Stimulated activated naive CD4-positive, alpha-beta T cell (primary cell): ENCODE measurements around the gene AQP5.

Source experiments
- DNase-seq, 6 experiments: peaks; one replicate each; lab custom pipeline; 2025; lab: John Stamatoyannopoulos, UW

Gene AQP5

DNA sequence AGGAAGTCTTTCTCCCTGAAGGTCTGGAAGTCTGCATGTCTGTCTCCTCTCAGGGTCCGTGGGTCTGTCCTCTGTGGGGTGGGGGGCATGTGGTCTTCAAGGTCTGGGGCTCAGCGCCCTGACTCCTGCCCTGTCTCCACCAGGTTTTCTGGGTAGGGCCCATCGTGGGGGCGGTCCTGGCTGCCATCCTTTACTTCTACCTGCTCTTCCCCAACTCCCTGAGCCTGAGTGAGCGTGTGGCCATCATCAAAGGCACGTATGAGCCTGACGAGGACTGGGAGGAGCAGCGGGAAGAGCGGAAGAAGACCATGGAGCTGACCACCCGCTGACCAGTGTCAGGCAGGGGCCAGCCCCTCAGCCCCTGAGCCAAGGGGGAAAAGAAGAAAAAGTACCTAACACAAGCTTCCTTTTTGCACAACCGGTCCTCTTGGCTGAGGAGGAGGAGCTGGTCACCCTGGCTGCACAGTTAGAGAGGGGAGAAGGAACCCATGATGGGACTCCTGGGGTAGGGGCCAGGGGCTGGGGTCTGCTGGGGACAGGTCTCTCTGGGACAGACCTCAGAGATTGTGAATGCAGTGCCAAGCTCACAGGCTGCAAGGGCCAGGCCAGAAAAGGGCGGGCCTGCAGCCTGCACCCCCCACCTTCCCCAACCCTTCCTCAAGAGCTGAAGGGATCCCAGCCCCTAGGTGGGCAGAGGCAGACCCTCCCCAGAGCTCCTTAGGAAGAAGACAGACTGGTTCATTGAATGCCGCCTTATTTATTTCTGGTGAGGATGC, 3.4 kb downstream of the AQP5 start:
- no peak for DNase-seq

DNA sequence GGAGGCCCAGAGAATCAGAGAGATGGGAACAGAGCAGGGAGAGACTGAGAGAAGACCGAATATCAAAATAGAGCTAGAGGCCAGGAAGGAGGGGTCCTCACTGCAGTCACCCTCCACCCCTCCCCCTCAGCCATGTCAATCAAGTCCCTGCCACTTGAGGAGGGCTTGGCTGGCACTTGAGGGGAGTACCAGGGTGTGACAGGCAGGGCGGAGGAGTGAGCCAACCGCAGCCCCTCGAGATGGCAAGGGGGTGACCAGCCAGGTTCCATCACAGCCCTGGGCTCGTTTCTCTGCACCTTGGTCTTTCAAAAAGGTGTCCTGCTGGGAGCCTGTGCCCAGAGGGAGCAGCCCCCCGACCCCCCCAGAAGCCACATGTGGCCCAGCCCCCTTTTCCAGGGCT, 4.2 kb downstream of the AQP5 start:
- no peak for DNase-seq

DNA sequence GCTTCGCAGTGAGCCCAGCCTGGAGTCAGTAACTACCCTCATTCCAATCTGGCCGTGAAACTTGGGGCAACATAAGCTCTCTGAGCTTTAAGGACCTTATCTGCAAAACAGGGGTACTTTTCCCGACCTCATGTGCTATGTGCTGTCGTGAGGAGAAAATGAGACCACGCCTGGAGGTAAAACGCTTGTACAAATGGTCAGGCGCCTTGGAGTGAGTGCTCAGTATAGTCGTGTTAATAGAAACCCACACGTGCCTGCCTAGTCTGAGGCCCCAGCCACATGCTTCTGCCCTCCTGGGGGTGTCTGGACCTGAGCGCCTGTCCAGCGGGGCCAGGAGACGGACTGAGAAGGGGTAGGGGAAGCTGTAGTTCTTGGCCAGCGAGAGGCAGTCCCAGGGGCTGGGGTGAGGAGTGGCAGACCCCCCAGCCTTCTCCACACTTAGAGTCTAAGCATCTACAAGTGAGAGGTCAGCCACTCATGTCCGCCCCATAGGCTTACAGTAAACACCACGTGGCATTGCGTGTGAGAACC, 4.9 kb downstream of the AQP5 start:
- DNase-seq = no peak

DNA sequence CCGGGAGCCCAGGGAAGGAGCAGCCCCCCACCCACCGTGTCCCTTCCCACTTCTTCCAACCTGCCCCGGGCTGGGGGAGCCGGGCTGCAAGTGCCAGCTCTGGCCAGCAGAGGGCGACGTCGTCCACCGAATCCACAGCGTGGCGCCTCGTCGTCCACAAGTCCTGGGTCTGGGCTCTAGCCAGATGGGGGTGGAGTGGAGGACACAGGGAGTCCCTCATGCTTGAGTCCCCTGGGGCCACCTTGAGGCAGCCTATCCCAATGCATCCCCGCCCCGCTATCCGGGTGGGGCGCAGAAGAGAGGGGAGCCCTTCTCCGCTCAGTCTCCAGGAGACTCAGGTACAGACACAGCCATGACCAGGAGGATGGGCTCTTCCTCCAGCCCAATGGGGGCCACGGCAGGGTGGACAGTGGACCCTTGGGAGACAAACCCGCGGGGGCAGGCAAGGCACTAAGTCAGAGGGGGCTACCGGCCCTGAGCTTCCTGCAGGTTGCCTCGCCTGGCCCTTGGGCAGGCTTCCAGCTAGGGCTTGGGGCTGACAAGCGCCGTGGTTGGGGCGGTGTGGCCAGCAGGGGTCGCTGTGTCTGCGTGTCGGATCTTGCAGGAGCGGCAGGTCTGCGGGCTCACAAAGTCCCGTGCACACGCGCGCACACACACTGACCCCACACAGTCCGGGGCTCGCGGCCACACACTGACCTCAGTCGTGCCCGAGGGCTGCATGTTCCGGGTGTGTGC, 5.5 kb downstream of the AQP5 start:
- peak; percentile 78 to 98 (median 88) for DNase-seq

DNA sequence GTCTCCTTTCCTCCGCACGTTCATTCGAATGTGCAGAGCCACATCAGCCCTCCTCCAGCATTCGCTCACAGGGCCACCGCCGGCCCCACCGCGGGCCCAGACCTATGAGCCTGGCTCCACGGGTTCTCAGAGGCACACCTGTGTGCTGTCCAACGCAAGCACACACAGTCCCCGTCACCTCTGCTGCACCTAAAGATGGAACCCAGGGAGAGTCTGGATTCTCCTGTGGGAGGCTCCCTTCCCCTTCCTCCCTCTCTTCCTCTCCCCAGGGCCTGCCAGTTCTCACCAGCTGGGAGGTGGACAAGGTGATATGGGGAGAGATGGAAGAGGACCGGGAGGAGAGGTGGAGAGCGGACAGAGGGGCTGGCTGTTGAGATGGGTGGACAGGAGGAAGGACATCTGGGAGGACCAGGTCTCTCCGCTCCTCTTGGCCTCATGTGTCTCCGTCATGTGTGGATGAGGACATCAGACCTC, 6.1 kb downstream of the AQP5 start:
- no peak for DNase-seq

DNA sequence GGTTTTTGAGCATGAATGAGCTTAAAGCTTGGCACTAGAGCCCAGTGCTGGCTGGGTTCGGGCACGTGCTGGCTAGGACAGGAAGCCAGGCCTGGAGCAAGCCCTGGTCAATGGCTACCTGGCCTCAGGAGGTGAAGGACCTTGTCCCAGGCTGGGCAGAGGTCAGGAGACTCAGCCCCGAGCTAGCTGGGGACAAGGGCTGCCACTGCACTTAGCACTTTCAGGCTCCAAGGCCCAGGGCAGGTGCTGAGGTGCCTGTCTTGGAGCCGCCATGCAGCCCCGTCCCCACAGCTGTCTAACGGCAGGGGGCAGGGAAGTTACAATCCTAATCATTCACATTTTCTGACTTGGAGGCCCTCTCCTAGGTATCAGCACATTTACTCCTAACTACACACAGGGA, 6.8 kb downstream of the AQP5 start:
- DNase-seq = no peak

DNA sequence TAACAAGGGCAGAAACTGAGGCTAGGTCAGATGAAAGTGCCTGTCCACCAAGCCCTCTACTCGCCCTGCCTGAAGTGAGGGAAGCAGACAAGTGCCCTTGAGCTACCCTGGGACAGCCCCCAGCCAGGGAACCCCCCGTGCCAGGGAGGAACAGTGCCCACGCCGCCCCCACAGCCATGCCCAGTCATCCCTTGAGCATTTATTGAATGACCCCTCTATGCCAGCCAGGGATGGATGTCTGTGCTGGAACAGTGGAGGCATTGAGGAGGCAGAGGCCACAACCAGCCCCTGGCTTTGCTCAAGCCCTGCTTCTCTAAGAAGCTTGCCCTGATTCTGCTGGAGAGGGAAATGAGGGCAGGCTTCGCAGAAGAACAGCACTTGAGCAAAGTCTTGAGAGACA, 7.4 kb downstream of the AQP5 start:
- no peak for DNase-seq

DNA sequence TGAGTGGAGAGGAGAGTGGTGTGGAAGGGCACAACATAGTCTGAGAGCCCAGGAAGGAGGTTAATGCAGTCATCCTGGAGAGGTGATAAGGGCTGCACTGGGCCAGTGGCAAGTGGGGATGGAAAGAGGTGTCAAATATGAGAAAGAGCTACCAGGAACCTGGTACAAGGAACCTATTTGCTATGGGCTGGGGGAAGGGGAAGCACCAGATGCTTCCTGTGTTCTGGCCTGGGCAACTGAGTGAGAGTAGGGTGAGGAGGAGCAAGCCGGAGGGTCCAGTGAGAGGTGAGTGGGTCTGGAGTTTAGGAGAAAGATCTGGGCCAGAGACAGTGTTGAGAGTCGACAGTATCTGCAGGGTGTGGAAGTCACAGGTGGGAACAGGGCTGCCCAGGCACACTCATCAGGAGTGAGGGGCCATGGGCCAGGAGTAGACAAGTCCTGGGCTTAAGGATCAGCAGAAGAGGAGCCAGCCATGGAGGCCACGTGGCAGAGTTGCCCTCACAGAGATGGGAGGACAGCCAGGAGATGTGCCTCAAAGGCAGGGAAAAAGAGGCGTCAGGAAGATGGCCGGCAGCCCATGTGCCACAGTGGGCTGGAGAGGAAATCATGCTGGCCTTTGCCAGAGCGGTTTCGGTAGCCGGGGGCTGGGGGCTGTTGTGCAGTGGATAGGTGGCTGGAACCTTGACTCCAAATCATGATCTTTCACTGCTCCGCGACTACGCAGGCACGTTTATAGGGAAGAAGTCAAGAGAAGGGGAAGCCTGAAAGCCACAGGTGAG, 8.2 kb downstream of the AQP5 start:
- no peak for DNase-seq

DNA sequence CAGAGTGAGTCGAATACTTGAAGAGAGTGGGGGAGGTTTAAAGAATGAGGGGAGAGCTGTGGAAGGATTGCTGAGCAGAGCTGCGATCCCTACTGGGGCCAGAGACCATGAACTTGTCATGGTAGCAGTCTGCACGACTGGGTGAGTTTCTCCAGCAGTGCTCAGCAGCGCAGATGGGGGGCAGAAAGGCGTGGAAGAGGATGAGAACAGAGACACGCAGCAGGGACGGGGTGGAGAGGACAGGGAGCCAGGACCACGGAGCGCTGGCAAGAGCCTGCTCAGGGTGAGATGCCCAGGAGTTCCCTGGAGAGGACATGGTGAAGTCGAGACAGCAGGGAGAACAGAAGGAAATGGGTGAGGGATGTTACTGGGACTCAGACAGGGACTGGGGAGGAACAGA, 9.0 kb downstream of the AQP5 start:
- no peak for DNase-seq

DNA sequence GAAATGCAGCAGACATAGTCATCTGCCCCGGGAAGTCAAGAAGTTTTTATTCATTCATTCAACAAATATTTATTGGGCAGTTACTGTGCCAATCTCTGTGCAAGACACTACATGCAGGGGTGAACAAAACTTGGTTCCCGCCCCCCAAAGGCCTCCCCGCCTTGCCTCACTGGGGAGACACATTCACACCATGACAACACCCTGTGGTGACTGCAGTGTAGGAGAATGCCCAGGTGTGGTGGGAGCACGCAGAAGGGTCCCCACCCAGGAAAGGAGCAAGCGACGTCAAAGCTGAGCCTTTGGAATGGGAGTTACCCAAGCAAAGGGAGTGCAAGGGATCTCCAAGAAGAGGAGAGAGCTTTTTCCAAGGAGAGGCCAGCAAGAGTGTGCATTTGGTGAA, 9.5 kb downstream of the AQP5 start:
- no peak for DNase-seq

DNA sequence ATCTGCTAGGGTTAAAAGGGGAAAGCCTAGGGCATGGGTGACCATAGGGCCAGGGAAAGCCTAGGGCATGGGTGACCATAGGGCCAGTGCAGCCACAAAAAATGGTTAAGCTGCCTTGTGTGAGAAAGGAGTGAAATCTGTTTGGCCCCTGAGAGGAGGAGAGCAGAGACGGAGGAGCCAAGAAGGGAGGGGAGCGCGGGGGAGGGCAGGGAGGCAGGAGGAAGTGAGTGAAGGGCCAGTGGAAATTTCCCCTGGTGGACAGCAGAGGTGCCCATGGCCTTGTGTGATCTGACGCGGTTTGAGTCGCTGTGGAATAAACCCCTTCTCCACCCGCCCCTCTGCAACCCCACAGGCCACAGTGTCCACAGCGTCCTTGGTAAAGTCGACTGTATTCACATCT, 10.5 kb downstream of the AQP5 start:
- no peak for DNase-seq

DNA sequence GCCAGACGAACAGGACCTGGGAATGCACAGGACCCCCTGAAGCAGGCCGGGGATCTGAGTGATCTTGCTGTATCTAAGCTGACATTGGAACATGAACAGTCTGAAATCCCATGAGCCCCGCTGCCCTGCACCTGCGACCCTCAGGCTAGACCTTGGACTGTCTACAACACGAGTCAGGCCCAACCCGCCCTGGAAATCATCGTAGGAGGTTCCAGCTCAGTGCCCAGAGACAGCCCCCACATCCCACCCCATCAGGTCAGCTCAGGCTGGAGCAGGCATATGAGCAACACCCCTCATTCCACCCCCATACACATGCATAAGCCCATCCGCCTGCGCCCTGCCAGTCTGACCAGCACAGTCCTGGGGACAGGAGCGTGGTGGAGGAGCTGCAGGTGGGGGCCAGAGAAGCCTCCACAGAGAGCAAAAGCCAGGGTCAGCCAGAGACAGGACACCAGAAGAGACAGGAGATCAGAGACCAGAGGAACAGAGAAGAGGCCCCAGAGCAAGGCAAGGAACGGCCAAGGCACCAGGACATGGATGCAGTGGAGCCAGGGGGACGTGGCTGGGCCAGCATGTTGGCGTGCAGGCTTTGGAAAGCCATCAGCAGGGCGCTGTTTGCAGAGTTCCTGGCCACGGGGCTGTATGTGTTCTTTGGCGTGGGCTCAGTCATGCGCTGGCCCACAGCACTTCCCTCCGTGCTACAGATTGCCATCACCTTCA, 11.1 kb downstream of the AQP5 start, which contains the start of gene AQP6:
TSS of gene AQP6 (plus strand) at position 307 of the 720 bp plus-strand sequence. CDS start at position 534, 227 bp downstream.
- no peak for DNase-seq

DNA sequence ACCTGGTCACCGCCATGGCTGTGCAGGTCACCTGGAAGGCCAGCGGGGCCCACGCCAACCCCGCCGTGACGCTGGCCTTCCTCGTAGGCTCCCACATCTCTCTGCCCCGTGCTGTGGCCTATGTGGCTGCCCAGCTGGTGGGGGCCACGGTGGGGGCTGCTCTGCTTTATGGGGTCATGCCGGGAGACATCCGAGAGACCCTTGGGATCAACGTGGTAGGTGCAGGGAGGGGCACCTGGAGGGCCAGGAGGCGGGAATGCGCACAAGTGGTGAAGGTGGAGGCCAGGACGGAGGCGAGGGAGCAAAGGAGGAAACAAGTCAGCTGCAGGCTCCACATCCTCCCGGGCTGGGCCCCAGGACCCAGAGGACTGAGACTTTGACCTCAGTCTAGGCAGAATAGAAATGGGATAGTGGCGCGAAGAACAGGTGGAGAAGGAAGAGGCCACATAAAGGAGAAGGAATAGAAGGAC, 11.7 kb downstream of the AQP5 start:
- DNase-seq = no peak

DNA sequence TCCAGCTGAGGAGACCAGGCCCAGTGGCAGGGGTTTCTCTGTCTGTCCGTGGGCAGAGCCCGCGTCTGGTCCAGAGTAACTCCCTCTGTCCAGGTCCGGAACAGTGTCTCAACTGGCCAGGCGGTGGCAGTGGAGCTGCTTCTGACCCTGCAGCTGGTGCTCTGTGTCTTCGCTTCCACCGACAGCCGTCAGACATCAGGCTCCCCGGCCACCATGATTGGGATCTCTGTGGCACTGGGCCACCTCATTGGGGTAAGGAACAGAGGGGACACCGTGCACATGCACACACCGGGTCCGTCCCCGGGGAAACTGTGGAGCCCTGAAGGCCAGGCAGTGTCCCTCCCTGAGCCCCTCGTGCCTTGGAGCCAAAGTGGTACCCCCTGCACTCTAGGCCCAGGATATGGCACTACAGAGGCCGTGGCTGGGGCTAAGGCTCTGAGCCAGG, 12.6 kb downstream of the AQP5 start:
- no peak for DNase-seq

DNA sequence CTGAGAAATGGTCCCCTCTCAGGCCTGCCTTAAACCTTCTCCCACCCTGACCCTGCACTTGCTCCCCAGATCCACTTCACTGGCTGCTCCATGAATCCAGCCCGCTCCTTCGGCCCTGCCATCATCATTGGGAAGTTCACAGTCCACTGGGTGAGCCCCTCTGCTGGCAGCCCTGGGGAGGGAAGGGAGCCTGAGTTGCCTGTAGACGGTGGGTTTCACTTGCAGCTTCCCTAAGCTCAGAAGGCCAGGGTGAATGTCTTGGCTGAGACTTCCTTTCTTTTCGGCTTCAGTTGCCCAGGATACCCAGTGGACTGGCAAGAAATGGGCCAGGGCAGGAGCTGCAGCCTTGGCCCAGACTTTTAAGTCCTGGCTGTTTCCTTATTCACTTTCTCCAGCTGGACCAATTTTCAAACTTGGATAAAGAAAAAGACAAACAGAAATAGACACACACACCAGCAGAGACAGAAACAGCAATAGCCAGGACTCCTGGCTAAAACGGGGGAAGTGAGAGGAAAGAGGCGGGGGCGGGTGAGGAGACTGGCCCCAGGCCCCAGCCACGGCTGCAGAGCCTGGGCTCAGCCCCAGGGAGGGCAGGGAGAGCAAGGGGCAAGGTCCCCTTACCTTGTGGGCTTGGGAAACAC, 13.1 kb downstream of the AQP5 start:
- DNase-seq = no peak

DNA sequence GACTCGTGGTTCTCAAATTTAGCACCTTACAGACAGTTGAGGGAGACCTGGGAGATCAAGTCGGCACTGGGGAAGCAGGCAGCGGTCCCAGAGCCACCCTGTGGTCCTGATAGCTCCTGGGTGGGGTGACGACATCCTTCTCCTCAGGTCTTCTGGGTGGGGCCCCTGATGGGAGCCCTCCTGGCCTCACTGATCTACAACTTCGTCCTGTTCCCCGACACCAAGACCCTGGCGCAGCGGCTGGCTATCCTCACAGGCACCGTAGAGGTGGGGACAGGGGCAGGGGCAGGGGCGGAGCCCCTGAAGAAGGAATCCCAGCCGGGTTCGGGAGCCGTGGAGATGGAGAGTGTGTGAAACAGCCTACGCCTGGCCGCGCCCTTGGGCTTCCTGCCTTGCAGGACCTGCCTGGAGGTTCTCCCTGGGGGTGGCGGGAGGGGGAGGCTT, 13.7 kb downstream of the AQP5 start:
- DNase-seq = no peak

DNA sequence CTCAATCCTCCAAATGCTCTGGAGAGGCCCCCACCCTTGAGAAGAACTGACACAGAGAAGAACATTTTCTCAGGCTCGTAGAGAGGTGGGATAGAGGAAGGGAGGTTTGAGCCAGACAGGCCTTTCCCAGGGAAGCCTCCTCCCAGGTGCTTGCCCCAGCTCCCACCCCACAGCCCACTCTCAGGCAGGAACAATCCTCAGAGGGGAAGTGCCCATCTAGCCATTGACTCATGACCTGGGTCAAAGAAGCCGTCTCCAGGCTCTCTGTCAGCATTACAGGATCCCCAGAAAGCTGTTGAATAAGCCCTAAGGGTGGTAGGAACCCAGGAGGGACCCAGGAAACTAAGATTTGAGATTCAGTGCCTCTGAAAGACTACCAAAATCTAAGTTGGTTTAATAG, 14.9 kb downstream of the AQP5 start:
- DNase-seq = no peak

DNA sequence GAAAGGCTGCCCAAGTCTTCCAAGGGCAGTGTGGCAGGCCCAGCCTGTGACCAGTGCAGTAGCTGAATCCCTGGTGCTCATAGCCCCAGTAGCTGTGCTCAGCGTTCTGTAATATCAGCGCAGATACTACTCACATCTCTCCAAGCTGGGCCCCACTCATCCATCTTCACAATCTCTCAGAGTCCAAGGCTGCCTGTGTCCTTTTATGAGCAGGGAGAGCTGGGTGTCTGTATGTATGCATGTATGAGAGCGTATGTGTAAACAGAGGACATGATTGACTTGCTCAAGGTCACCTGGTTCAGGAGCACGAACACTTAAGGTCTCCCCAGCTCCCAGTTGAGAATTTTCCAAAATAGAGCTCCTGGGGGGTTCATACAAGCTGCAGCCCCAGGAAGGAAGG, 16.5 kb downstream of the AQP5 start:
- no peak for DNase-seq

DNA sequence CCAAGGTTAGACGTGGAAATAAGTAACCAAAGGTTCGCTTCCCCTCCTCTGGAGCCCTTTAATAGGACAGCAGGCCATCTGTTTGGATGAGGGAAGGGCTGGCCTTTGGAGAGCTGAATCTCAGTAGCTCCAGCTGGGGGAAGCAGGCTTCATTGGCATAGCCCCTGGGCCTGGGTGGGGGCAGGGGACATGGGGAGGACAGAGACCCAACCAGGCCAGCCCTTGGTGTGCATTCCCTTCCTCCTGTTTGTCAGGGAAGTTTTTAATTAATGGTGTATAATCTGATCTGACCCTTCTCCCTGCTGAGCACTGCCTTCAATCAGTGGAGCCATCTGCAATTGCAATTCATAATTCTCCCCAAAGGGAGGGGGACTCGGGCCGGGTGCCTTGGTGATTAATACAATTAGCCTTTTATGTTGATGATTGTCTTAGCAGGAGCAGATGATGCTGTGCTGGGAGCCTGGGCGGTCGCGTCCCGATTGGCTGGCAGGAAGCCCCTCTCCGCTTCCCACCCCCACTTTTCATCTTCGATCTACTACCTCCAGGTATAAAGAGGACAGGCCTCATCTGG, 17.4 kb downstream of the AQP5 start:
- DNase-seq = no peak

DNA sequence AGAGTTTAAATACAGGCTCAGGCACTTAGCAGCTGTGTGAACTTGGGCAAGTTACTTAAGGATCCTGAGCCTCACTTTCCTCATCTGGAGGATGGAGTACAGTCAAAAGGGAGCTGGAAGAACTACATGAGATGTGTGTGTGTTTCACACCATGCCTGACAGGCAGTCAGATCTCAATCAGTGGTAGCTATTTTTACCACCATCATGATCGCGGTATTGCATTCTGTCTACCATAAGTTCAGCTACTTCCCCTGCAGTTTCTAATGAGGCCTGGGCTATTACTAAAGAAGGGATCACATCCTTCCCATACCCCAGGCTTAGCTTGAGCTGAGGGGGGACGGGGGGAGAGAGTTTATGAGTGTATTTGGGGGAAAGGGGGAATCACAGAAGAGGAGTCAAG, 18.1 kb downstream of the AQP5 start:
- no peak for DNase-seq
